GM12878 (cell line): Measurements from ENCODE around the gene UBE2Q2.

Source experiments
- ATF7 ChIP-seq: fragments of 450-650 bp; IDR thresholded peaks from 2 replicates; pipeline ENCODE4 v1.6.1; 2016; ENCODE audit warnings: low read depth, mild to moderate bottlenecking
- BHLHE40 ChIP-seq, 2 experiments: fragments of 450-650 bp in 1 of 2; IDR thresholded peaks; 2 replicates each; pipeline ENCODE4 v1.6.1; 2011 to 2017; ENCODE audit warnings: low read depth in 2 of 2, borderline replicate concordance in 1 of 2, improper control_type of control experiment in 1 of 2, low read length in 1 of 2, mild to moderate bottlenecking in 1 of 2
- CTCF ChIP-seq, 3 experiments: IDR thresholded peaks in 2 of 3; conservative IDR thresholded peaks in 1 of 3; 2 replicates each; pipeline ENCODE4 v1.5.1; 2011; ENCODE audit warnings: low read depth in 3 of 3, low read length in 3 of 3, mild to moderate bottlenecking in 3 of 3, control low read depth in 2 of 3, moderate library complexity in 2 of 3, inconsistent platforms in 1 of 3, mixed read lengths in 1 of 3; ENCODE audit not compliant: control insufficient read depth in 2 of 3, insufficient read depth in 1 of 3; ENCODE audit errors: extremely low read depth in 1 of 3
- KDM1A ChIP-seq: fragments of 200-600 bp; sonication (generic); IDR thresholded peaks from 2 replicates; pipeline ENCODE4 v1.6.1; 2016; ENCODE audit warnings: borderline replicate concordance
- MAX ChIP-seq: IDR thresholded peaks from 2 replicates; pipeline ENCODE4 v1.6.1; 2012; ENCODE audit warnings: low read depth, low read length, improper control_type of control experiment
- MLLT1 ChIP-seq: fragments of 450-650 bp; IDR thresholded peaks from 2 replicates; pipeline ENCODE4 v1.6.1; 2016; ENCODE audit warnings: mild to moderate bottlenecking
- NRF1 ChIP-seq: conservative IDR thresholded peaks from 2 replicates; pipeline ENCODE4 v1.6.1; 2011; ENCODE audit warnings: mild to moderate bottlenecking, low read depth, low read length, improper control_type of control experiment
- POLR2AphosphoS5 ChIP-seq: IDR thresholded peaks from 2 replicates; pipeline ENCODE4 v1.6.1; 2011; ENCODE audit warnings: mild to moderate bottlenecking, low read length, inconsistent platforms
- PRDM15 ChIP-seq: fragments of 450-650 bp; formaldehyde crosslinking; IDR thresholded peaks from 2 replicates; pipeline ENCODE4 v1.4.0; 2020; ENCODE audit warnings: mild to moderate bottlenecking, moderate library complexity
- ZNF274 ChIP-seq: IDR thresholded peaks from one replicate; pipeline ENCODE4 v1.8.0; 2011; ENCODE audit not compliant: insufficient read length, insufficient read depth
- TF ChIP-seq, protein P1 (sequence below): fragments of 450-650 bp; IDR thresholded peaks from 2 replicates; pipeline ENCODE4 v1.6.1; 2016; ENCODE audit warnings: mild to moderate bottlenecking

- TF ChIP-seq PRDM15 (CRISPR knock-in tag) (no peak), MAX (no peak), POLR2AphosphoS5 (no peak), BHLHE40 (IDR thresholded peaks at IDR 0.05; ENCODE audit: borderline replicate concordance in 1 of 2, low read depth in 2 of 2, low read length in 1 of 2) (no peak), ATF7 (no peak), KDM1A (no peak), NRF1 (no peak), MLLT1 (no peak), ZNF274 (no peak), CTCF (IDR thresholded peaks at IDR 0.05 in 2 of 3, conservative IDR thresholded peaks at IDR 0.05 in 1 of 3; ENCODE audit: control insufficient read depth in 2 of 3, extremely low read depth in 1 of 3, insufficient read depth in 1 of 3, low read depth in 3 of 3, low read length in 3 of 3) (no peak)
- TF ChIP-seq, protein P1, sequence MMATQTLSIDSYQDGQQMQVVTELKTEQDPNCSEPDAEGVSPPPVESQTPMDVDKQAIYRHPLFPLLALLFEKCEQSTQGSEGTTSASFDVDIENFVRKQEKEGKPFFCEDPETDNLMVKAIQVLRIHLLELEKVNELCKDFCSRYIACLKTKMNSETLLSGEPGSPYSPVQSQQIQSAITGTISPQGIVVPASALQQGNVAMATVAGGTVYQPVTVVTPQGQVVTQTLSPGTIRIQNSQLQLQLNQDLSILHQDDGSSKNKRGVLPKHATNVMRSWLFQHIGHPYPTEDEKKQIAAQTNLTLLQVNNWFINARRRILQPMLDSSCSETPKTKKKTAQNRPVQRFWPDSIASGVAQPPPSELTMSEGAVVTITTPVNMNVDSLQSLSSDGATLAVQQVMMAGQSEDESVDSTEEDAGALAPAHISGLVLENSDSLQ = no peak
These were observed 7.0 kb upstream of the UBE2Q2 start for GRCh38 chr15:75835990-75836958.
